Lower leg skin (tissue), 4 donors: ENCODE data around the gene BBOX1. TPM values are rescaled to one million over a fixed set of nuclear protein-coding genes. Genes with fewer than 3 reads are reported as not detected.
"Not testable (repeated sequence)": the region's sequence is repeated elsewhere in the genome, so short reads cannot be mapped to it uniquely, and the experiment has no call there.

Experiments used
- DNase-seq, 2 donors: peaks; one replicate each; pipeline ENCODE4 v3.0.0-alpha.2; 2019; ENCODE audit warnings: low spot score in 2 of 2
- H3K4me3 ChIP-seq: fragments of 200-600 bp; sonication (generic); 2 replicates; pipeline ENCODE4 v1.5.1; 2017; ENCODE audit warnings: mild to moderate bottlenecking, low read depth; ENCODE audit not compliant: poor library complexity, severe bottlenecking
- CTCF ChIP-seq, 3 donors: fragments of 450-650 bp; IDR thresholded peaks; one replicate each; pipeline ENCODE4 v1.5.1; 2016; ENCODE audit warnings: antibody characterized with exemption in 3 of 3, mild to moderate bottlenecking in 3 of 3, moderate library complexity in 2 of 3
- POLR2A ChIP-seq, 2 donors: fragments of 450-650 bp; IDR thresholded peaks; one replicate each; pipeline ENCODE4 v1.6.1; 2016 to 2017; ENCODE audit warnings: antibody characterized with exemption in 2 of 2, mild to moderate bottlenecking in 1 of 2, moderate library complexity in 1 of 2
- WGBS, 2 donors: methylation state at CpG; one replicate each; pipeline ENCODE4 v1.1.5; 2018; 5-methylcytosine and 5-hydroxymethylcytosine counted together
- intact Hi-C: fragments of 100-400 bp; cut with DNase I; formaldehyde crosslinking; loops from one replicate; pipeline ENCODE4 v1.15.0; 2023; ENCODE audit warnings: low total_unique reads
- total RNA-seq, 4 donors: library from RNA; depleted of rRNA; stranded (reverse); fragments of >200 nt; gene quantifications; one replicate each; pipeline ENCODE4 v1.1.0, GENCODE V29; 2016

BBOX1 gene
- total RNA-seq, 4 donors from 2014 or later = 31.2 to 48.8 (median 38.2) TPM

- no peak for DNase-seq
- 54 to 60% methylated on average over 2 of the region's 2 CpGs for WGBS, 2 donors
- TF ChIP-seq POLR2A (IDR thresholded peaks at IDR 0.05) = no peak
- no peak for TF ChIP-seq CTCF (IDR thresholded peaks at IDR 0.05)
- intact Hi-C loops = no loop called here
- H3K4me3 ChIP-seq = no peak overlapping the region
These were observed 46.8 kb downstream of the BBOX1 start for GRCh38 chr11:27087432-27087831.

GRCh38 chr11:27088353-27088752 is 47.7 kb downstream of the BBOX1 start:
- TF ChIP-seq POLR2A (IDR thresholded peaks at IDR 0.05) = no peak
- no peak for TF ChIP-seq CTCF (IDR thresholded peaks at IDR 0.05)
- DNase-seq = no peak
- intact Hi-C loops = no loop called here

GRCh38 chr11:27089746-27090145 is 49.1 kb downstream of the BBOX1 start:
- no peak for DNase-seq
- no peak overlapping the region for H3K4me3 ChIP-seq
- WGBS, 2 donors = 65 to 75% methylated on average over 2 of the region's 2 CpGs
- no peak for TF ChIP-seq POLR2A (IDR thresholded peaks at IDR 0.05)
- no peak for TF ChIP-seq CTCF (IDR thresholded peaks at IDR 0.05)
- intact Hi-C loops = no loop called here

More at GRCh38 chr11:27088353-27088752, 47.7 kb downstream of the BBOX1 start:
- H3K4me3 ChIP-seq = no peak overlapping the region

- DNase-seq, intact Hi-C loops, H3K4me3 ChIP-seq: not testable (repeated sequence)
- 82 to 88% methylated on average over 5 of the region's 5 CpGs for WGBS, 2 donors
These were observed 49.8 kb downstream of the BBOX1 start for GRCh38 chr11:27090357-27090948.

- DNase-seq = no peak
- no peak overlapping the region for H3K4me3 ChIP-seq
- 80 to 83% methylated on average over 2 of the region's 2 CpGs for WGBS, 2 donors
- intact Hi-C loops = no loop called here
- TF ChIP-seq POLR2A (IDR thresholded peaks at IDR 0.05) = no peak
- no peak for TF ChIP-seq CTCF (IDR thresholded peaks at IDR 0.05)
These were observed 53.5 kb downstream of the BBOX1 start for GRCh38 chr11:27094120-27094519.

DNA sequence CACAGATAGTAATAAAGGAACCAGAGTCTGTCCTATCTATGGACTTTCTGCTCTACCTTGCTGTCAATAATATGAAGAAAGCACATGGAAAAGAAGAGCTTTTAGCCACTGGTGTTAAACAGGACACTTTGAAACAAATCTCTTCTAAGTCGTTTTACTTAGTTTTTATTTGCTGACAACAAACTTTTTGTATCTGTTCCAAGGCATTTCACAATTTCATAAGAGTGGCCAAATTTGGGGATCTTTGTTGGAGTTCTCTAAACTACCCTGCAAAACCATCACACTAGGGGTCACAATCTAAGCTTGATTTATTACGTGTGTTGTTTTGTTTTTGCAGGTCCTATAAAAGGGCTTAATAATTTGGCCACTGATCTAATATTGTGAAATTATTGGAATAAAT is 54.4 kb downstream of the BBOX1 start:
- H3K4me3 ChIP-seq = no peak overlapping the region
- 43 to 52% methylated on average over 2 of the region's 2 CpGs for WGBS, 2 donors
- TF ChIP-seq POLR2A (IDR thresholded peaks at IDR 0.05) = no peak
- no peak for TF ChIP-seq CTCF (IDR thresholded peaks at IDR 0.05)
- DNase-seq = no peak
- intact Hi-C loops = no loop called here
